Uterus (tissue), 2 donors: ENCODE data around the gene GRK3.

ENCODE experiments used
- POLR2A ChIP-seq, 2 donors: fragments of 450-650 bp; IDR thresholded peaks; one replicate each; pipeline ENCODE4 v1.6.1; 2016; ENCODE audit warnings: antibody characterized with exemption in 2 of 2, mild to moderate bottlenecking in 1 of 2, moderate library complexity in 1 of 2
- TF ChIP-seq, protein P1 (sequence below), 4 experiments: fragments of 200-600 bp in 2 of 4; fragments of 450-650 bp in 2 of 4; sonication (generic) in 2 of 4; IDR thresholded peaks; one replicate each; pipeline ENCODE4 v1.5.1; 2016 to 2019; ENCODE audit warnings: antibody characterized with exemption in 4 of 4, mild to moderate bottlenecking in 2 of 4, moderate library complexity in 1 of 4

DNA sequence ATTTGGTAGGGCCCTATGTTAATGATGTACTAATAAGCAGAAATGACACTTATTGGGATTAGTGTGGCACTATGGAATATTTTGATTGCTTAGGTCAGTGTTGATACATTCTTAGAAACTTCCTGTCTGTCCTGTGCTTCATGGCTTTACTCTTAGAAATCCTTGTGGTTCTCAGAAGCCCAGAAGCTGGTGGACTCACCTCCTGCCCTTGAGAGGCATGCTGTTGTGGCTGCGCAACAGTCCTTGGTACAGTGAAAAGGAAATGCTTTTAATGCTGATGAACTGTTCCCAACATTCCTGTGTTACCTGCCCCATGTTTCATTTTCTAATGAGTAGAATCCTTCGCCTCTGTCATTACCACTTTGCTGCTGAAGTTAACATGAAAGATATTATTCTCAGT lies 125.2 kb downstream of the GRK3 start:
- TF ChIP-seq, protein P1, sequence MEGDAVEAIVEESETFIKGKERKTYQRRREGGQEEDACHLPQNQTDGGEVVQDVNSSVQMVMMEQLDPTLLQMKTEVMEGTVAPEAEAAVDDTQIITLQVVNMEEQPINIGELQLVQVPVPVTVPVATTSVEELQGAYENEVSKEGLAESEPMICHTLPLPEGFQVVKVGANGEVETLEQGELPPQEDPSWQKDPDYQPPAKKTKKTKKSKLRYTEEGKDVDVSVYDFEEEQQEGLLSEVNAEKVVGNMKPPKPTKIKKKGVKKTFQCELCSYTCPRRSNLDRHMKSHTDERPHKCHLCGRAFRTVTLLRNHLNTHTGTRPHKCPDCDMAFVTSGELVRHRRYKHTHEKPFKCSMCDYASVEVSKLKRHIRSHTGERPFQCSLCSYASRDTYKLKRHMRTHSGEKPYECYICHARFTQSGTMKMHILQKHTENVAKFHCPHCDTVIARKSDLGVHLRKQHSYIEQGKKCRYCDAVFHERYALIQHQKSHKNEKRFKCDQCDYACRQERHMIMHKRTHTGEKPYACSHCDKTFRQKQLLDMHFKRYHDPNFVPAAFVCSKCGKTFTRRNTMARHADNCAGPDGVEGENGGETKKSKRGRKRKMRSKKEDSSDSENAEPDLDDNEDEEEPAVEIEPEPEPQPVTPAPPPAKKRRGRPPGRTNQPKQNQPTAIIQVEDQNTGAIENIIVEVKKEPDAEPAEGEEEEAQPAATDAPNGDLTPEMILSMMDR (IDR thresholded peaks at IDR 0.05) = no peak
- no peak for TF ChIP-seq POLR2A (IDR thresholded peaks at IDR 0.05)
